Liver (tissue), 9 donors: Measurements from ENCODE around the gene TNPO3. TPM values are rescaled to one million over a fixed set of nuclear protein-coding genes. Genes with fewer than 3 reads are reported as not detected.

Experiments
- DNase-seq: peaks from one replicate; pipeline ENCODE4 v3.0.0-alpha.2; 2017; ENCODE audit warnings: low spot score
- H3K27ac ChIP-seq, 2 donors: one replicate each; pipeline ENCODE4 v1.7.0; 2013; ENCODE audit warnings: inconsistent platforms in 2 of 2, low read length in 2 of 2, control low read depth in 1 of 2, low read depth in 1 of 2, mild to moderate bottlenecking in 1 of 2
- H3K27me3 ChIP-seq, 4 donors: one replicate each; pipeline versions ENCODE4 v1.6.1 to v1.7.0; 2013; ENCODE audit warnings: low read length in 3 of 4, inconsistent platforms in 1 of 4, mild to moderate bottlenecking in 1 of 4, moderate library complexity in 1 of 4; ENCODE audit not compliant: control insufficient read depth in 4 of 4, insufficient read depth in 4 of 4
- H3K36me3 ChIP-seq, 4 donors: one replicate each; pipeline versions ENCODE4 v1.6.1 to v1.7.0; 2013; ENCODE audit warnings: low read length in 3 of 4, mild to moderate bottlenecking in 3 of 4, low read depth in 1 of 4, moderate library complexity in 1 of 4; ENCODE audit not compliant: control insufficient read depth in 4 of 4, insufficient read depth in 3 of 4
- H3K4me1 ChIP-seq, 4 donors: one replicate each; pipeline versions ENCODE4 v1.6.1 to v1.7.0; 2013; ENCODE audit warnings: low read length in 3 of 4, mild to moderate bottlenecking in 3 of 4, moderate library complexity in 1 of 4; ENCODE audit not compliant: control insufficient read depth in 4 of 4, insufficient read depth in 4 of 4
- H3K4me3 ChIP-seq, 3 donors: one replicate each; pipeline versions ENCODE4 v1.6.1 to v1.7.0; 2013; ENCODE audit warnings: low read length in 3 of 3, control low read depth in 1 of 3, low read depth in 1 of 3, mild to moderate bottlenecking in 1 of 3
- H3K9ac ChIP-seq, 2 donors: one replicate each; pipeline ENCODE4 v1.7.0; 2013; ENCODE audit warnings: low read length in 2 of 2, mild to moderate bottlenecking in 2 of 2, moderate library complexity in 2 of 2, control low read depth in 1 of 2, low read depth in 1 of 2
- H3K9me3 ChIP-seq, 4 donors: one replicate each; pipeline versions ENCODE4 v1.6.1 to v1.7.0; 2013; ENCODE audit warnings: low read length in 3 of 4; ENCODE audit not compliant: control insufficient read depth in 4 of 4
- ATF3 ChIP-seq: IDR thresholded peaks from 2 replicates; pipeline ENCODE4 v1.6.1; 2016; ENCODE audit warnings: antibody characterized with exemption
- CTCF ChIP-seq: fragments of 150-350 bp; IDR thresholded peaks from 2 replicates; pipeline ENCODE4 v1.5.1; 2017; ENCODE audit warnings: improper control_type of control experiment, low read depth, low read length; ENCODE audit not compliant: missing input control
- EGR1 ChIP-seq, 2 donors: IDR thresholded peaks; 2 replicates each; pipeline ENCODE4 v1.6.1; 2016 to 2018; ENCODE audit warnings: antibody characterized with exemption in 2 of 2, low read depth in 2 of 2
- FOXA1 ChIP-seq: IDR thresholded peaks from 2 replicates; pipeline ENCODE4 v1.6.1; 2016; ENCODE audit warnings: antibody characterized with exemption
- FOXA2 ChIP-seq: IDR thresholded peaks from 2 replicates; pipeline ENCODE4 v1.6.1; 2016; ENCODE audit warnings: antibody characterized with exemption
- HNF4A ChIP-seq, 2 donors: conservative IDR thresholded peaks; 2 replicates each; pipeline ENCODE4 v1.6.1; 2016; ENCODE audit warnings: antibody characterized with exemption in 2 of 2, mild to moderate bottlenecking in 2 of 2
- HNF4G ChIP-seq: IDR thresholded peaks from 2 replicates; pipeline ENCODE4 v1.6.1; 2016; ENCODE audit warnings: antibody characterized with exemption
- JUND ChIP-seq, 2 donors: IDR thresholded peaks; 2 replicates each; pipeline ENCODE4 v1.6.1; 2016; ENCODE audit warnings: antibody characterized with exemption in 2 of 2
- NR2F2 ChIP-seq: IDR thresholded peaks from 2 replicates; pipeline ENCODE4 v1.6.1; 2016; ENCODE audit warnings: antibody characterized with exemption
- RAD21 ChIP-seq, 2 donors: IDR thresholded peaks; 2 replicates each; pipeline ENCODE4 v1.6.1; 2016; ENCODE audit warnings: antibody characterized with exemption in 2 of 2, mild to moderate bottlenecking in 2 of 2
- RXRA ChIP-seq, 2 donors: IDR thresholded peaks; 2 replicates each; pipeline ENCODE4 v1.6.1; 2017 to 2018; ENCODE audit warnings: antibody characterized with exemption in 2 of 2, mild to moderate bottlenecking in 1 of 2
- SP1 ChIP-seq: IDR thresholded peaks from 2 replicates; pipeline ENCODE4 v1.6.1; 2018; ENCODE audit warnings: antibody characterized with exemption, mild to moderate bottlenecking
- TAF1 ChIP-seq: conservative IDR thresholded peaks from 2 replicates; pipeline ENCODE4 v1.6.1; 2016; ENCODE audit warnings: antibody characterized with exemption, mild to moderate bottlenecking
- YY1 ChIP-seq: IDR thresholded peaks from 2 replicates; pipeline ENCODE4 v1.6.1; 2016; ENCODE audit warnings: antibody characterized with exemption, mild to moderate bottlenecking
- WGBS: extraction: QIAGEN DNeasy Blood & Tissue Kit; methylation state at CpG from one replicate; pipeline ENCODE4 v1.1.7; 2013; 5-methylcytosine and 5-hydroxymethylcytosine counted together
- polyA plus RNA-seq, 2 donors: library from polyadenylated mRNA; stranded (reverse) in 1 of 2; unstranded in 1 of 2; fragments of 200-250 nt in 1 of 2; fragments of >200 nt in 1 of 2; fragmentation: Nextera tagmentation in 1 of 2; extraction: Ambion mirVana in 1 of 2; gene quantifications; one replicate each; pipeline versions ENCODE4 v1.2.1 to v1.2.3, GENCODE V29; 2013 to 2015
- total RNA-seq, 2 donors: library from RNA; depleted of rRNA; stranded (reverse); fragments of >200 nt; gene quantifications; one replicate each; pipeline ENCODE4 v1.2.3, GENCODE V29; 2014
- TF ChIP-seq, protein P1 (sequence below): IDR thresholded peaks from 2 replicates; pipeline ENCODE4 v1.6.1; 2016; ENCODE audit warnings: antibody characterized with exemption, mild to moderate bottlenecking
- TF ChIP-seq, protein P2 (sequence below): IDR thresholded peaks from 2 replicates; pipeline ENCODE4 v1.6.1; 2016; ENCODE audit warnings: antibody characterized with exemption
- donor health status: healthy.
- donor health status: healthy.
- donor health status: healthy.
- donor health status: healthy.
- donor health status: healthy.

TNPO3 gene
- total and polyA plus RNA-seq, 4 donors: 9.2 to 38.9 (median 20.0) TPM

GRCh38 chr7:128909625-128910568 lies 145.0 kb downstream of the TNPO3 start:
- WGBS: 24% methylated on average over 42 of the region's 42 CpGs
- Histone ChIP-seq H3K36me3 (no peaks in the 10 kb centered on the region), H3K4me3 (peak overlapping the region in 1 of 3 donors; percentile 23), H3K4me1 (peaks cover 0 to 11% (median 3%) of the 10 kb centered on the region in 4 donors), H3K27ac (no peak overlapping the region), H3K9ac (no peak overlapping the region), H3K27me3 (peaks cover 0 to 2% (median 0%) of the 10 kb centered on the region in 4 donors), H3K9me3 (no peaks in the 10 kb centered on the region)
- TF ChIP-seq SP1: no peak
- no peak for TF ChIP-seq YY1
- TF ChIP-seq JUND (IDR thresholded peaks at IDR 0.05): no peak
- TF ChIP-seq HNF4G: no peak
- no peak for TF ChIP-seq FOXA1
- TF ChIP-seq ATF3: no peak
- TF ChIP-seq HNF4A (conservative IDR thresholded peaks at IDR 0.05): no peak
- no peak for TF ChIP-seq RXRA (IDR thresholded peaks at IDR 0.05)
- TF ChIP-seq NR2F2: no peak
- TF ChIP-seq, protein P1, sequence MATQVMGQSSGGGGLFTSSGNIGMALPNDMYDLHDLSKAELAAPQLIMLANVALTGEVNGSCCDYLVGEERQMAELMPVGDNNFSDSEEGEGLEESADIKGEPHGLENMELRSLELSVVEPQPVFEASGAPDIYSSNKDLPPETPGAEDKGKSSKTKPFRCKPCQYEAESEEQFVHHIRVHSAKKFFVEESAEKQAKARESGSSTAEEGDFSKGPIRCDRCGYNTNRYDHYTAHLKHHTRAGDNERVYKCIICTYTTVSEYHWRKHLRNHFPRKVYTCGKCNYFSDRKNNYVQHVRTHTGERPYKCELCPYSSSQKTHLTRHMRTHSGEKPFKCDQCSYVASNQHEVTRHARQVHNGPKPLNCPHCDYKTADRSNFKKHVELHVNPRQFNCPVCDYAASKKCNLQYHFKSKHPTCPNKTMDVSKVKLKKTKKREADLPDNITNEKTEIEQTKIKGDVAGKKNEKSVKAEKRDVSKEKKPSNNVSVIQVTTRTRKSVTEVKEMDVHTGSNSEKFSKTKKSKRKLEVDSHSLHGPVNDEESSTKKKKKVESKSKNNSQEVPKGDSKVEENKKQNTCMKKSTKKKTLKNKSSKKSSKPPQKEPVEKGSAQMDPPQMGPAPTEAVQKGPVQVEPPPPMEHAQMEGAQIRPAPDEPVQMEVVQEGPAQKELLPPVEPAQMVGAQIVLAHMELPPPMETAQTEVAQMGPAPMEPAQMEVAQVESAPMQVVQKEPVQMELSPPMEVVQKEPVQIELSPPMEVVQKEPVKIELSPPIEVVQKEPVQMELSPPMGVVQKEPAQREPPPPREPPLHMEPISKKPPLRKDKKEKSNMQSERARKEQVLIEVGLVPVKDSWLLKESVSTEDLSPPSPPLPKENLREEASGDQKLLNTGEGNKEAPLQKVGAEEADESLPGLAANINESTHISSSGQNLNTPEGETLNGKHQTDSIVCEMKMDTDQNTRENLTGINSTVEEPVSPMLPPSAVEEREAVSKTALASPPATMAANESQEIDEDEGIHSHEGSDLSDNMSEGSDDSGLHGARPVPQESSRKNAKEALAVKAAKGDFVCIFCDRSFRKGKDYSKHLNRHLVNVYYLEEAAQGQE: no peak
- TF ChIP-seq CTCF: no peak
- TF ChIP-seq, protein P2, sequence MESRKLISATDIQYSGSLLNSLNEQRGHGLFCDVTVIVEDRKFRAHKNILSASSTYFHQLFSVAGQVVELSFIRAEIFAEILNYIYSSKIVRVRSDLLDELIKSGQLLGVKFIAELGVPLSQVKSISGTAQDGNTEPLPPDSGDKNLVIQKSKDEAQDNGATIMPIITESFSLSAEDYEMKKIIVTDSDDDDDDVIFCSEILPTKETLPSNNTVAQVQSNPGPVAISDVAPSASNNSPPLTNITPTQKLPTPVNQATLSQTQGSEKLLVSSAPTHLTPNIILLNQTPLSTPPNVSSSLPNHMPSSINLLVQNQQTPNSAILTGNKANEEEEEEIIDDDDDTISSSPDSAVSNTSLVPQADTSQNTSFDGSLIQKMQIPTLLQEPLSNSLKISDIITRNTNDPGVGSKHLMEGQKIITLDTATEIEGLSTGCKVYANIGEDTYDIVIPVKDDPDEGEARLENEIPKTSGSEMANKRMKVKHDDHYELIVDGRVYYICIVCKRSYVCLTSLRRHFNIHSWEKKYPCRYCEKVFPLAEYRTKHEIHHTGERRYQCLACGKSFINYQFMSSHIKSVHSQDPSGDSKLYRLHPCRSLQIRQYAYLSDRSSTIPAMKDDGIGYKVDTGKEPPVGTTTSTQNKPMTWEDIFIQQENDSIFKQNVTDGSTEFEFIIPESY: no peak
- no peak for TF ChIP-seq EGR1 (IDR thresholded peaks at IDR 0.05; ENCODE audit: low read depth in 2 of 2)
- TF ChIP-seq FOXA2: no peak
- no peak for TF ChIP-seq TAF1
- TF ChIP-seq RAD21 (IDR thresholded peaks at IDR 0.05): no peak
- DNase-seq: no peak
